K562 (cell line): Measurements from ENCODE around the gene SOS1.

Experiments
- BHLHE40 ChIP-seq: IDR thresholded peaks from 2 replicates; pipeline ENCODE4 v1.6.1; 2011; ENCODE audit warnings: low read length, improper control_type of control experiment
- HDAC6 ChIP-seq: IDR thresholded peaks from 2 replicates; pipeline ENCODE4 v1.6.1; 2012; ENCODE audit warnings: low read depth, mild to moderate bottlenecking, control low read depth, inconsistent platforms, low read length, moderate library complexity
- JUND ChIP-seq, 2 experiments: IDR thresholded peaks; 2 replicates in 1 of 2; 3 replicates in 1 of 2; pipeline ENCODE4 v1.6.1; 2011; ENCODE audit warnings: borderline replicate concordance in 2 of 2, low read depth in 2 of 2, low read length in 2 of 2, improper control_type of control experiment in 1 of 2, missing biosample characterization in 1 of 2, missing genetic modification characterization in 1 of 2, missing genetic modification reagents in 1 of 2
- LARP7 ChIP-seq: fragments of 450-650 bp; IDR thresholded peaks from 2 replicates; pipeline ENCODE4 v1.6.1; 2016
- MTA1 ChIP-seq: fragments of 450-650 bp; IDR thresholded peaks from 2 replicates; pipeline ENCODE4 v1.6.1; 2017; ENCODE audit warnings: borderline replicate concordance
- NCOA1 ChIP-seq: fragments of 450-650 bp; IDR thresholded peaks from 2 replicates; pipeline ENCODE4 v1.6.1; 2016; ENCODE audit warnings: low read depth
- SMAD2 ChIP-seq: fragments of 150-350 bp; IDR thresholded peaks from 2 replicates; pipeline ENCODE4 v1.6.1; 2014; ENCODE audit warnings: low read depth, mild to moderate bottlenecking, low read length
- SOX6 ChIP-seq: fragments of 450-650 bp; IDR thresholded peaks from 2 replicates; pipeline ENCODE4 v1.6.1; 2014; ENCODE audit warnings: mild to moderate bottlenecking
- YY1 ChIP-seq, 3 experiments: IDR thresholded peaks; 2 replicates each; pipeline ENCODE4 v1.6.1; 2011; ENCODE audit warnings: low read length in 2 of 3, mild to moderate bottlenecking in 2 of 3, moderate library complexity in 2 of 3, borderline replicate concordance in 1 of 3, control low read depth in 1 of 3, low read depth in 1 of 3; ENCODE audit not compliant: insufficient read depth in 3 of 3, insufficient replicate concordance in 2 of 3, control insufficient read depth in 1 of 3, insufficient read length in 1 of 3; ENCODE audit errors: extremely low read depth in 1 of 3
- TF ChIP-seq, protein P1 (sequence below): sonication (generic); formaldehyde crosslinking; IDR thresholded peaks from 2 replicates; pipeline ENCODE4 v1.9.0; 2022; ENCODE audit warnings: mild to moderate bottlenecking, missing genetic modification reagents
- TF ChIP-seq, protein P2 (sequence below): fragments of 250-450 bp; sonication (Bioruptor Pico); IDR thresholded peaks from 2 replicates; pipeline ENCODE4 v1.5.0; 2021; ENCODE audit warnings: mild to moderate bottlenecking, moderate library complexity
- TF ChIP-seq, protein P3 (sequence below), 3 experiments: IDR thresholded peaks in 2 of 3; conservative IDR thresholded peaks in 1 of 3; 2 replicates each; pipeline ENCODE4 v1.5.1; 2011 to 2012; ENCODE audit warnings: low read length in 3 of 3, mild to moderate bottlenecking in 3 of 3, control low read depth in 2 of 3, improper control_type of control experiment in 1 of 3, inconsistent platforms in 1 of 3, low read depth in 1 of 3, mixed read lengths in 1 of 3, moderate library complexity in 1 of 3; ENCODE audit not compliant: insufficient read depth in 2 of 3
- TF ChIP-seq, protein P4 (sequence below), 2 experiments: fragments of 450-650 bp; IDR thresholded peaks; 2 replicates each; pipeline ENCODE4 v1.6.1; 2016

DNA sequence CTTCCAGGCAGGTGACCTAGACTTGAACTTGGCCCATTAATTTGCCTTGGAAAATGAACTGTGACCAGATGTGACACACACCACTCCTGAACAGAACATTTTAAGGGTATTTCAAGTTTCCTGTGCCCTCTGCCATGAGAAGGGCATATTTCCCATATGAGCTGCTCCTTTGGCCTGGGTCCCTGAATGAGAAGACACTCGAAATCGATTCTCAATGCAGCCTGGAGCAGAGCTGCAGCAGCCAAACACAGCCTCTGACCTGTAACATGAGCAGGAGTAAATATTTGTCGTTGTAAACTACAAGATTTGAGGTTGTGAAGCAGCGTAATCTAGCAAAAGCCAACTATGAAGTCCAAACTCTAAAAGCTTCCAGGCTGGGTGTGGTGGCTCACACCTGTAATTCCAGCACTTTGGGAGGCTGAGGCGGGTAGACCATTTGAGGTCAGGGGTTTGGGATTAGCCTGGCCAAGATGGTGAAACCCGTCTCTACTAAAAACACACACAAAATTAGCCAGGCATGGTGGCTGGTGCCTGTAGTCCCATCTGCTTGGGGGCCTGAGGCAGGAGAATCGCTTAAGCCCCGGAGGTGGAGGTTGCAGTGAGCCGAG, 30.1 kb upstream of the SOS1 start:
- TF ChIP-seq NCOA1 (no peak), MTA1 (no peak), LARP7 (no peak), SMAD2 (no peak), YY1 (IDR thresholded peaks at IDR 0.05; ENCODE audit: borderline replicate concordance in 1 of 3, control insufficient read depth in 1 of 3, extremely low read depth in 1 of 3, insufficient read depth in 3 of 3, insufficient read length in 1 of 3, insufficient replicate concordance in 2 of 3, low read depth in 1 of 3, low read length in 2 of 3) (no peak), BHLHE40 (no peak), HDAC6 (no peak), JUND (IDR thresholded peaks at IDR 0.05; ENCODE audit: borderline replicate concordance, low read depth, low read length) (no peak), JUND (tag; IDR thresholded peaks at IDR 0.05; ENCODE audit: borderline replicate concordance, low read depth, low read length) (no peak), SOX6 (no peak)
- TF ChIP-seq, protein P1, sequence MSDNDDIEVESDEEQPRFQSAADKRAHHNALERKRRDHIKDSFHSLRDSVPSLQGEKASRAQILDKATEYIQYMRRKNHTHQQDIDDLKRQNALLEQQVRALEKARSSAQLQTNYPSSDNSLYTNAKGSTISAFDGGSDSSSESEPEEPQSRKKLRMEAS: no peak
- TF ChIP-seq, protein P2, sequence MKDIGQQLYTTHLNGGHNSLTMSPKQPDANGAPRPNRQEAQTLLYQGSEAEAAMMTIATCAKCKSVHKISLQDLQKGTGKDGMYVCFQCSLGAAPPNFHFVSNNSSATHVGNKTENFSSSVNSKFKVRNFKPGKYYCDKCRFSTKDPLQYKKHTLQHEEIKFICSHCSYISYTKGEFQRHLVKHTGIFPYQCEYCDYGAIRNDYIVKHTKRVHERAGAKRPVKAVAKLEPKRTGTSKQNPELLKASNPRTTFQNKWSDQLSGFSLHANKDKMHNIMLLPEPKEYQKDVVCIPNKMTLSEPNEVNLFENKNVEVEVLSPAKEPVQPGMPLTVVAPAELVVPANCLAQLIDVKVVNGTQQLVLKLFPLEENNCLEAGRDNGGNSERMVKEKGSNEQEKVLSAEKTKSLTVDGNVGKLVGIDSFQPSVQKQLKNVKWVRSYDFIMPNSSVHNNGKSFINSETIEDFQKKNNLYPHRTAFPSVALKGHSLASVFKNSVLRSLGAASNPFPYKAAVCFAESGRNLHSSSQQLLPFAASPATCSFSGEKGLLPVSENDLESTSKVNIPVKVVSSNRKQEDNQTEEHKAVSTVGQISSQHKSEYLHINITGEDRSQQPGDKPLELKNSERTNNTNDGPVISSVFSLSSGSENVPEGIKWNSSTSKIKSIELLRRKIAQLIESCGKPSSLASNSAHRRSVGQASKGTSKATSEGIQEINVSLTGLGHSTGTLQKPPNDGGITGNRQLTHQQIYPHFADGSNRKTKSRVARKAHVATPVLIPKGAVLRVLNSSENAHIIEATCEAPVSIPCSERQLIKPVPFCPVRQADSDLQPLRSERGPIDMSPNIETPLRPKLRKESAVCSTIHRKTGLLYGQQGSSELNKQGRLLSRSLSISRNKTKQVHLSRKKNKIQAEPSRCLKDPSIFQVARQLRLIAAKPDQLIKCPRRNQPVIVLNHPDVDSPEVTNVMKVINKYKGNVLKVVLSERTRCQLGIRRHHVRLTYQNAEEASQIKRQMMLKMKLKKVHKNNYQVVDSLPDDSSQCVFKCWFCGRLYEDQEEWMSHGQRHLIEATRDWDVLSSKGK (CRISPR knock-in tag): no peak
- TF ChIP-seq, protein P3, sequence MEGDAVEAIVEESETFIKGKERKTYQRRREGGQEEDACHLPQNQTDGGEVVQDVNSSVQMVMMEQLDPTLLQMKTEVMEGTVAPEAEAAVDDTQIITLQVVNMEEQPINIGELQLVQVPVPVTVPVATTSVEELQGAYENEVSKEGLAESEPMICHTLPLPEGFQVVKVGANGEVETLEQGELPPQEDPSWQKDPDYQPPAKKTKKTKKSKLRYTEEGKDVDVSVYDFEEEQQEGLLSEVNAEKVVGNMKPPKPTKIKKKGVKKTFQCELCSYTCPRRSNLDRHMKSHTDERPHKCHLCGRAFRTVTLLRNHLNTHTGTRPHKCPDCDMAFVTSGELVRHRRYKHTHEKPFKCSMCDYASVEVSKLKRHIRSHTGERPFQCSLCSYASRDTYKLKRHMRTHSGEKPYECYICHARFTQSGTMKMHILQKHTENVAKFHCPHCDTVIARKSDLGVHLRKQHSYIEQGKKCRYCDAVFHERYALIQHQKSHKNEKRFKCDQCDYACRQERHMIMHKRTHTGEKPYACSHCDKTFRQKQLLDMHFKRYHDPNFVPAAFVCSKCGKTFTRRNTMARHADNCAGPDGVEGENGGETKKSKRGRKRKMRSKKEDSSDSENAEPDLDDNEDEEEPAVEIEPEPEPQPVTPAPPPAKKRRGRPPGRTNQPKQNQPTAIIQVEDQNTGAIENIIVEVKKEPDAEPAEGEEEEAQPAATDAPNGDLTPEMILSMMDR (IDR thresholded peaks at IDR 0.05 in 2 of 3, conservative IDR thresholded peaks at IDR 0.05 in 1 of 3; ENCODE audit: insufficient read depth in 2 of 3, low read depth in 1 of 3, low read length in 3 of 3): no peak
- TF ChIP-seq, protein P4, sequence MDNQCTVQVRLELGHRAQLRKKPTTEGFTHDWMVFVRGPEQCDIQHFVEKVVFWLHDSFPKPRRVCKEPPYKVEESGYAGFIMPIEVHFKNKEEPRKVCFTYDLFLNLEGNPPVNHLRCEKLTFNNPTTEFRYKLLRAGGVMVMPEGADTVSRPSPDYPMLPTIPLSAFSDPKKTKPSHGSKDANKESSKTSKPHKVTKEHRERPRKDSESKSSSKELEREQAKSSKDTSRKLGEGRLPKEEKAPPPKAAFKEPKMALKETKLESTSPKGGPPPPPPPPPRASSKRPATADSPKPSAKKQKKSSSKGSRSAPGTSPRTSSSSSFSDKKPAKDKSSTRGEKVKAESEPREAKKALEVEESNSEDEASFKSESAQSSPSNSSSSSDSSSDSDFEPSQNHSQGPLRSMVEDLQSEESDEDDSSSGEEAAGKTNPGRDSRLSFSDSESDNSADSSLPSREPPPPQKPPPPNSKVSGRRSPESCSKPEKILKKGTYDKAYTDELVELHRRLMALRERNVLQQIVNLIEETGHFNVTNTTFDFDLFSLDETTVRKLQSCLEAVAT (IDR thresholded peaks at IDR 0.05): no peak
